Sigmoid colon (tissue), 7 donors: ENCODE results near the gene TMEM267. TPM values are rescaled to one million over a fixed set of nuclear protein-coding genes. Genes with fewer than 3 reads are reported as not detected.

Source experiments
- DNase-seq: peaks from one replicate; pipeline ENCODE4 v3.0.0-alpha.2; 2019
- H3K27ac ChIP-seq, 4 donors: fragments of 200-600 bp; sonication (generic); one replicate each; pipeline ENCODE4 v1.5.1; 2016 to 2019; ENCODE audit warnings: mild to moderate bottlenecking in 1 of 4
- H3K27me3 ChIP-seq, 3 donors: fragments of 200-600 bp; sonication (generic); one replicate each; pipeline ENCODE4 v1.5.1; 2019; ENCODE audit warnings: mild to moderate bottlenecking in 1 of 3
- H3K36me3 ChIP-seq, 4 donors: fragments of 200-600 bp; sonication (generic); one replicate each; pipeline ENCODE4 v1.5.1; 2016 to 2019
- H3K4me1 ChIP-seq, 4 donors: fragments of 200-600 bp; sonication (generic); one replicate each; pipeline ENCODE4 v1.5.1; 2017 to 2019
- H3K4me3 ChIP-seq, 4 donors: fragments of 200-600 bp; sonication (generic); one replicate each; pipeline ENCODE4 v1.5.1; 2017 to 2019; ENCODE audit warnings: mild to moderate bottlenecking in 2 of 4, moderate library complexity in 1 of 4
- H3K9me3 ChIP-seq, 4 donors: fragments of 200-600 bp in 3 of 4; sonication (generic) in 3 of 4; one replicate each; pipeline versions ENCODE4 v1.5.1 to v1.6.1; 2013 to 2019
- EP300 ChIP-seq, 4 donors: sonication (generic); formaldehyde crosslinking; IDR thresholded peaks; one replicate each; pipeline ENCODE4 v1.6.1; 2017; ENCODE audit warnings: antibody characterized with exemption in 4 of 4
- POLR2A ChIP-seq, 2 donors: fragments of 450-650 bp; IDR thresholded peaks; one replicate each; pipeline ENCODE4 v1.6.1; 2016; ENCODE audit warnings: antibody characterized with exemption in 2 of 2, mild to moderate bottlenecking in 2 of 2, moderate library complexity in 2 of 2
- POLR2AphosphoS5 ChIP-seq, 4 donors: sonication (generic); formaldehyde crosslinking; IDR thresholded peaks; one replicate each; pipeline ENCODE4 v1.6.1; 2017; ENCODE audit warnings: antibody characterized with exemption in 4 of 4
- WGBS, 2 donors: extraction: QIAGEN DNeasy Blood & Tissue Kit; methylation state at CpG; one replicate each; pipeline ENCODE4 v1.1.7; 2013; 5-methylcytosine and 5-hydroxymethylcytosine counted together
- intact Hi-C: fragments of 100-400 bp; cut with DNase I; formaldehyde crosslinking; loops from one replicate; pipeline ENCODE4 v1.15.1; 2023
- polyA plus RNA-seq, 3 donors: library from polyadenylated mRNA; stranded (reverse); fragments of 200-250 nt; gene quantifications; one replicate each; pipeline ENCODE4 v1.2.3, GENCODE V29; 2013
- total RNA-seq, 4 donors: library from RNA; depleted of rRNA; stranded (reverse); fragments of >200 nt; gene quantifications; one replicate each; pipeline ENCODE4 v1.1.0, GENCODE V29; 2016
- TF ChIP-seq, protein P1 (sequence below), 4 experiments: fragments of 450-650 bp in 3 of 4; fragments of 200-600 bp in 1 of 4; IDR thresholded peaks; one replicate each; pipeline ENCODE4 v1.5.1; 2016 to 2019; ENCODE audit warnings: antibody characterized with exemption in 4 of 4, mild to moderate bottlenecking in 3 of 4, moderate library complexity in 2 of 4
- donor health status: healthy with polysubstance abuse.
- donor health status: Bipolar disorder and iron deficiency.
- donor health status: healthy.

The TMEM267 gene
- total and polyA plus RNA-seq, 7 donors, result 3.2 to 15.0 (median 9.9) TPM

GRCh38 chr5:43485406-43485805 lies 1.7 kb upstream of the TMEM267 start:
- Histone ChIP-seq H3K27me3 (no peaks in the 10 kb centered on the region), H3K4me3 (no peak overlapping the region), H3K36me3 (no peaks in the 10 kb centered on the region), H3K4me1 (peaks cover 0 to 23% (median 19%) of the 10 kb centered on the region in 4 donors), H3K27ac (peak overlapping the region in 1 of 4 donors; percentile 95), H3K9me3 (no peaks in the 10 kb centered on the region)
- intact Hi-C loops, result loop anchor here (2.0 to 10.0 kb wide), 3 partner anchors 91 to 173 kb away; partner anchors contain the start of genes HMGCS1 and NNT
- no peak for DNase-seq
- TF ChIP-seq POLR2A (IDR thresholded peaks at IDR 0.05) (no peak), POLR2AphosphoS5 (IDR thresholded peaks at IDR 0.05) (no peak), EP300 (IDR thresholded peaks at IDR 0.05) (no peak)
- TF ChIP-seq, protein P1, sequence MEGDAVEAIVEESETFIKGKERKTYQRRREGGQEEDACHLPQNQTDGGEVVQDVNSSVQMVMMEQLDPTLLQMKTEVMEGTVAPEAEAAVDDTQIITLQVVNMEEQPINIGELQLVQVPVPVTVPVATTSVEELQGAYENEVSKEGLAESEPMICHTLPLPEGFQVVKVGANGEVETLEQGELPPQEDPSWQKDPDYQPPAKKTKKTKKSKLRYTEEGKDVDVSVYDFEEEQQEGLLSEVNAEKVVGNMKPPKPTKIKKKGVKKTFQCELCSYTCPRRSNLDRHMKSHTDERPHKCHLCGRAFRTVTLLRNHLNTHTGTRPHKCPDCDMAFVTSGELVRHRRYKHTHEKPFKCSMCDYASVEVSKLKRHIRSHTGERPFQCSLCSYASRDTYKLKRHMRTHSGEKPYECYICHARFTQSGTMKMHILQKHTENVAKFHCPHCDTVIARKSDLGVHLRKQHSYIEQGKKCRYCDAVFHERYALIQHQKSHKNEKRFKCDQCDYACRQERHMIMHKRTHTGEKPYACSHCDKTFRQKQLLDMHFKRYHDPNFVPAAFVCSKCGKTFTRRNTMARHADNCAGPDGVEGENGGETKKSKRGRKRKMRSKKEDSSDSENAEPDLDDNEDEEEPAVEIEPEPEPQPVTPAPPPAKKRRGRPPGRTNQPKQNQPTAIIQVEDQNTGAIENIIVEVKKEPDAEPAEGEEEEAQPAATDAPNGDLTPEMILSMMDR (IDR thresholded peaks at IDR 0.05), result no peak
- 55 to 80% methylated on average over 2 of the region's 2 CpGs for WGBS, 2 donors

GRCh38 chr5:43484106-43484849 lies 613 bp upstream of the TMEM267 start:
- Histone ChIP-seq H3K36me3 (no peaks in the 10 kb centered on the region), H3K4me1 (peaks cover 0 to 23% (median 19%) of the 10 kb centered on the region in 4 donors), H3K27ac (peak overlapping the region; percentile 95 to 97 (median 95)), H3K9me3 (no peaks in the 10 kb centered on the region), H3K27me3 (no peaks in the 10 kb centered on the region), H3K4me3 (peak overlapping the region; percentile 82 to 93 (median 87))
- TF ChIP-seq, protein P1 (IDR thresholded peaks at IDR 0.05), result peak; percentile 24 to 83 (median 78)
- peak in 1 of 4 donors; percentile 0 for TF ChIP-seq POLR2AphosphoS5 (IDR thresholded peaks at IDR 0.05)
- no peak for TF ChIP-seq EP300 (IDR thresholded peaks at IDR 0.05)
- peak in 1 of 2 donors; percentile 9 for TF ChIP-seq POLR2A (IDR thresholded peaks at IDR 0.05)
- intact Hi-C loops, result loop anchor here (1.0 to 10.0 kb wide), 6 partner anchors 72 to 417 kb away; partner anchors contain the start of genes HMGCS1, NNT and ZNF131
- DNase-seq, result peak; percentile 91
- 3% methylated on average over 32 of the region's 32 CpGs for WGBS, 2 donors

- WGBS, 2 donors, result 31 to 47% methylated on average over 6 of the region's 6 CpGs
- intact Hi-C loops, result loop anchor here (2.0 to 10.0 kb wide), 6 partner anchors 32 to 415 kb away; partner anchors contain the start of genes C5orf34, NIM1K, NNT and ZNF131
- peak overlapping the region; percentile 82 to 93 (median 87) for H3K4me3 ChIP-seq
- no peaks in the 10 kb centered on the region for H3K9me3 ChIP-seq
- no peaks in the 10 kb centered on the region for H3K27me3 ChIP-seq
- H3K27ac ChIP-seq, result peak overlapping the region; percentile 95 to 97 (median 95)
- H3K36me3 ChIP-seq, result no peaks in the 10 kb centered on the region
- no peak for TF ChIP-seq POLR2A (IDR thresholded peaks at IDR 0.05)
- TF ChIP-seq POLR2AphosphoS5 (IDR thresholded peaks at IDR 0.05), result no peak
- no peak for TF ChIP-seq EP300 (IDR thresholded peaks at IDR 0.05)
- TF ChIP-seq, protein P1 (IDR thresholded peaks at IDR 0.05), result no peak
- no peak for DNase-seq
- peaks cover 0 to 23% (median 19%) of the 10 kb centered on the region in 4 donors for H3K4me1 ChIP-seq
These were observed 971 bp downstream of the TMEM267 start for GRCh38 chr5:43482490-43483297.

DNA sequence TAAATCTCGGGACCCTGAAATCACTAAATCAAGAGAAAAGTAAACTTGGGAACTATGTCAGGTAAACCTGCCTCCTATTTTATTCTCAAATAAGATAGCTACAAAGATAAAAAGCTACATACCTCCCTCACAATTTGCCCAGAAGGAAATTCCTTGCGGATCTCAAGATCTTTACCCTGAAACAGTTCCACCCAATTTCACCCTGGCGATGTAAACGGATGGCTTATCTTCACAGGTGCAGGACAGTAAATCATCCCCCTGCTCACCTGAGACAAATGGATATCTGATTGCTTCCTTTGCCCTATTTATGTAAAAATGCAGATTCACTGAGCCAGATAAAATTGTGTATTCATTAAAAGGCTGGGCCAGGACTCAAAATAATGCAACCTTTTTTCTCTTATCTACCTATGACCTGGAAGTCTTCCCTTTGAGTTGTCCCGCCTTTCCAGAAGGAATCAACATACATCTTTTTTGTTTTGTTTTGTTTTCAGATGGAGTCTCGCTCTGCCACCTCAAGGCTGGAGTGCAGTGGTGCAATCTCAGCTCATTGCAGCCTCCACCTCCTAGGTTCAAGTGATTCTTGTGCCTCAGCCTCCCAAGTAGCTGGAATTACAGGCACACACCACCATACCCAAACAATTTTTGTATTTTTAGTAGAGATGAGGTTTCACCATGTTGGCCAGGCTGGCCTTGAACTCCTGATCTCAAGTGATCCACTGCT lies 13.8 kb downstream of the TMEM267 start:
- TF ChIP-seq POLR2AphosphoS5 (IDR thresholded peaks at IDR 0.05) (no peak), EP300 (IDR thresholded peaks at IDR 0.05) (no peak), POLR2A (IDR thresholded peaks at IDR 0.05) (no peak)
- TF ChIP-seq, protein P1 (IDR thresholded peaks at IDR 0.05), result no peak

More for the DNA sequence above, 13.8 kb downstream of the TMEM267 start:
- Histone ChIP-seq H3K4me3 (no peak overlapping the region), H3K27me3 (no peaks in the 10 kb centered on the region), H3K36me3 (no peaks in the 10 kb centered on the region), H3K4me1 (no peaks in the 10 kb centered on the region), H3K9me3 (peaks cover 0 to 8% (median 3%) of the 10 kb centered on the region in 4 donors), H3K27ac (no peak overlapping the region)
- intact Hi-C loops, result no loop called here
- DNase-seq, result no peak
- WGBS, 2 donors, result 75 to 90% methylated on average over 6 of the region's 6 CpGs
